ENCODE results near the gene ELOVL6. TPM values are rescaled to one million over a fixed set of nuclear protein-coding genes. Genes with fewer than 3 reads are reported as not detected.
"Not testable (repeated sequence)": the region's sequence is repeated elsewhere in the genome, so short reads cannot be mapped to it uniquely, and the experiment has no call there.

Gene ELOVL6
- total RNA-seq, 2 donors from 2014 or later: 1.1 TPM

- Histone ChIP-seq H3K4me3 (no peak overlapping the region), H3K9me3 (peaks cover 0 to 5% of the 10 kb centered on the region in 2 donors)
- no peak for TF ChIP-seq CTCF (IDR thresholded peaks at IDR 0.05)
These were observed 33.5 kb upstream of the ELOVL6 start for GRCh38 chr4:110231869-110232268.

GRCh38 chr4:110229266-110229665, 30.9 kb upstream of the ELOVL6 start:
- H3K27me3 ChIP-seq: no peaks in the 10 kb centered on the region
- H3K27ac ChIP-seq: no peak overlapping the region
- no peaks in the 10 kb centered on the region for H3K4me1 ChIP-seq
- DNase-seq (ENCODE audit: low spot score): no peak
- TF ChIP-seq CTCF (IDR thresholded peaks at IDR 0.05): no peak
- H3K36me3 ChIP-seq: no peaks in the 10 kb centered on the region
- no peaks in the 10 kb centered on the region for H3K9me3 ChIP-seq
- no peak overlapping the region for H3K4me3 ChIP-seq

More at GRCh38 chr4:110231869-110232268, 33.5 kb upstream of the ELOVL6 start:
- no peak overlapping the region for H3K27ac ChIP-seq
- H3K4me1 ChIP-seq: no peaks in the 10 kb centered on the region
- no peak for DNase-seq (ENCODE audit: low spot score)
- no peaks in the 10 kb centered on the region for H3K36me3 ChIP-seq
- no peaks in the 10 kb centered on the region for H3K27me3 ChIP-seq

GRCh38 chr4:110224812-110225211, 26.4 kb upstream of the ELOVL6 start:
- no peak for DNase-seq (ENCODE audit: low spot score)
- TF ChIP-seq CTCF (IDR thresholded peaks at IDR 0.05): no peak
- H3K4me1 ChIP-seq: no peaks in the 10 kb centered on the region
- H3K9me3 ChIP-seq: no peaks in the 10 kb centered on the region
- no peaks in the 10 kb centered on the region for H3K27me3 ChIP-seq
- H3K4me3 ChIP-seq: no peak overlapping the region
- no peak overlapping the region for H3K27ac ChIP-seq
- no peaks in the 10 kb centered on the region for H3K36me3 ChIP-seq

- H3K27me3 ChIP-seq: no peaks in the 10 kb centered on the region
- no peak for DNase-seq (ENCODE audit: low spot score)
- H3K4me1 ChIP-seq: no peaks in the 10 kb centered on the region
- no peak for TF ChIP-seq CTCF (IDR thresholded peaks at IDR 0.05)
- H3K4me3 ChIP-seq: no peak overlapping the region
- H3K9me3 ChIP-seq: no peaks in the 10 kb centered on the region
- no peaks in the 10 kb centered on the region for H3K36me3 ChIP-seq
- H3K27ac ChIP-seq: no peak overlapping the region
These were observed 25.7 kb upstream of the ELOVL6 start for GRCh38 chr4:110224142-110224541.

GRCh38 chr4:110218935-110219334, 20.5 kb upstream of the ELOVL6 start:
- DNase-seq (ENCODE audit: low spot score); H3K36me3 ChIP-seq; H3K9me3 ChIP-seq; H3K4me3 ChIP-seq; H3K4me1 ChIP-seq; H3K27ac ChIP-seq; H3K27me3 ChIP-seq: not testable (repeated sequence)

- H3K9me3 ChIP-seq; H3K27ac ChIP-seq; DNase-seq (ENCODE audit: low spot score); H3K4me1 ChIP-seq; H3K4me3 ChIP-seq; H3K27me3 ChIP-seq; H3K36me3 ChIP-seq: not testable (repeated sequence)
These were observed 18.8 kb upstream of the ELOVL6 start for GRCh38 chr4:110217181-110217580.

GRCh38 chr4:110216129-110216528, 17.7 kb upstream of the ELOVL6 start:
- H3K4me3 ChIP-seq: no peak overlapping the region
- H3K36me3 ChIP-seq: no peaks in the 10 kb centered on the region
- H3K9me3 ChIP-seq: no peaks in the 10 kb centered on the region
- no peaks in the 10 kb centered on the region for H3K27me3 ChIP-seq
- no peak for TF ChIP-seq CTCF (IDR thresholded peaks at IDR 0.05)
- H3K4me1 ChIP-seq: no peaks in the 10 kb centered on the region
- no peak for DNase-seq (ENCODE audit: low spot score)
- H3K27ac ChIP-seq: no peak overlapping the region

Data from right atrium auricular region (tissue), 2 donors.